HG03457 (cell line): ENCODE results near the gene GPR15.
"Not testable (repeated sequence)": the region's sequence is repeated elsewhere in the genome, so short reads cannot be mapped to it uniquely, and the experiment has no call there.

Experiments
- ATAC-seq: cut with Tn5 transposase; IDR thresholded peaks from one replicate; pipeline ENCODE4 v1.9.1; 2021; ENCODE audit warnings: moderate number of reproducible peaks; ENCODE audit not compliant: unreplicated experiment

The GPR15 gene

GRCh38 chr3:98556164-98557130, 24.7 kb downstream of the GPR15 start:
- ATAC-seq, result peak; percentile 76

- no peak for ATAC-seq
Observed at GRCh38 chr3:98557324-98558010, 25.7 kb downstream of the GPR15 start.

GRCh38 chr3:98558100-98558827, 26.5 kb downstream of the GPR15 start:
- no peak for ATAC-seq

GRCh38 chr3:98559769-98560168, 28.0 kb downstream of the GPR15 start:
- not testable (repeated sequence) for ATAC-seq

GRCh38 chr3:98560911-98561310, 29.1 kb downstream of the GPR15 start:
- no peak for ATAC-seq

- no peak for ATAC-seq
Observed at GRCh38 chr3:98561727-98562521, 30.1 kb downstream of the GPR15 start.

GRCh38 chr3:98563661-98564281, 32.0 kb downstream of the GPR15 start:
- ATAC-seq, result peak; percentile 47

GRCh38 chr3:98564282-98565005, 32.7 kb downstream of the GPR15 start:
- ATAC-seq, result no peak

- ATAC-seq, result no peak
Observed at GRCh38 chr3:98565237-98565643, 33.5 kb downstream of the GPR15 start.

GRCh38 chr3:98565843-98566242, 34.1 kb downstream of the GPR15 start:
- no peak for ATAC-seq

GRCh38 chr3:98567666-98568270, 36.0 kb downstream of the GPR15 start:
- peak; percentile 24 for ATAC-seq

- ATAC-seq, result no peak
Observed at GRCh38 chr3:98568402-98568801, 36.6 kb downstream of the GPR15 start.

GRCh38 chr3:98573181-98573728, 41.5 kb downstream of the GPR15 start:
- no peak for ATAC-seq

GRCh38 chr3:98574132-98574531, 42.4 kb downstream of the GPR15 start:
- ATAC-seq, result no peak

GRCh38 chr3:98577178-98577895, 45.6 kb downstream of the GPR15 start:
- no peak for ATAC-seq

- no peak for ATAC-seq
Observed at GRCh38 chr3:98580401-98581386, 48.9 kb downstream of the GPR15 start.

- ATAC-seq, result no peak
Observed at GRCh38 chr3:98581474-98581873, 49.7 kb downstream of the GPR15 start.
